Common myeloid progenitor, CD34-positive (primary cell): Measurements from ENCODE around the gene NDUFA3. TPM values are rescaled to one million over a fixed set of nuclear protein-coding genes. Genes with fewer than 3 reads are reported as not detected.

ENCODE experiments used
- CTCF ChIA-PET: fragments of 350-600 bp; sonication (Branson Sonifier 250); formaldehyde crosslinking; loops from one replicate; lab custom pipeline; 2021; ENCODE audit warnings: antibody characterized with exemption; lab: Charles Lee
- POLR2A ChIA-PET: fragments of 350-600 bp; sonication (Branson Sonifier 250); formaldehyde crosslinking; loops from one replicate; lab custom pipeline; 2021; ENCODE audit warnings: antibody characterized with exemption; lab: Charles Lee
- DNase-seq, 3 donors: peaks; one replicate each; pipeline versions ENCODE4 v3.0.0 to v3.0.0-alpha.2; 2013
- H3K27ac ChIP-seq, 2 experiments: 1 replicate in 1 of 2; 2 replicates in 1 of 2; pipeline ENCODE4 v1.7.0; 2013; ENCODE audit warnings: inconsistent platforms in 2 of 2, low read length in 2 of 2, mild to moderate bottlenecking in 2 of 2, low read depth in 1 of 2, moderate library complexity in 1 of 2; ENCODE audit not compliant: severe bottlenecking in 2 of 2, insufficient read depth in 1 of 2, poor library complexity in 1 of 2
- H3K27me3 ChIP-seq, 5 experiments: replicated peaks in 2 of 5; 1 replicate in 3 of 5; 2 replicates in 2 of 5; pipeline versions ENCODE4 v1.6.1 to v1.7.0; 2013; ENCODE audit warnings: low read length in 4 of 5, mild to moderate bottlenecking in 2 of 5, moderate library complexity in 2 of 5, inconsistent platforms in 1 of 5; ENCODE audit not compliant: insufficient read depth in 5 of 5, control insufficient read depth in 4 of 5
- H3K36me3 ChIP-seq, 4 experiments: 1 replicate in 2 of 4; 2 replicates in 2 of 4; pipeline versions ENCODE4 v1.6.1 to v1.7.0; 2013; ENCODE audit warnings: low read length in 3 of 4, control low read depth in 1 of 4, mild to moderate bottlenecking in 1 of 4; ENCODE audit not compliant: control insufficient read depth in 4 of 4, insufficient read depth in 4 of 4
- H3K4me1 ChIP-seq, 4 experiments: 1 replicate in 3 of 4; 2 replicates in 1 of 4; pipeline versions ENCODE4 v1.6.1 to v1.7.1; 2013; ENCODE audit warnings: low read length in 3 of 4, mild to moderate bottlenecking in 3 of 4, control low read depth in 1 of 4, inconsistent platforms in 1 of 4, moderate library complexity in 1 of 4; ENCODE audit not compliant: control insufficient read depth in 4 of 4, insufficient read depth in 4 of 4; ENCODE audit errors: control extremely low read depth in 1 of 4
- H3K4me3 ChIP-seq, 7 experiments: 1 replicate in 4 of 7; 2 replicates in 3 of 7; pipeline versions ENCODE4 v1.5.1 to v1.7.0; 2013; ENCODE audit warnings: mild to moderate bottlenecking in 7 of 7, low read length in 6 of 7, moderate library complexity in 6 of 7, inconsistent platforms in 2 of 7, low read depth in 2 of 7, control low read depth in 1 of 7; ENCODE audit not compliant: insufficient read depth in 4 of 7, control insufficient read depth in 1 of 7; ENCODE audit errors: extremely low read depth in 1 of 7
- H3K9me3 ChIP-seq, 5 experiments: 1 replicate in 4 of 5; 2 replicates in 1 of 5; pipeline versions ENCODE4 v1.6.1 to v1.7.1; 2013; ENCODE audit warnings: low read length in 4 of 5, mild to moderate bottlenecking in 2 of 5, inconsistent platforms in 1 of 5, low read depth in 1 of 5, moderate library complexity in 1 of 5; ENCODE audit not compliant: control insufficient read depth in 4 of 5, insufficient read depth in 2 of 5; ENCODE audit errors: control extremely low read depth in 1 of 5
- WGBS: methylation state at CpG from one replicate; pipeline ENCODE4 v1.1.5; 2013; ENCODE audit not compliant: insufficient coverage; 5-methylcytosine and 5-hydroxymethylcytosine counted together
- polyA plus RNA-seq: library from polyadenylated mRNA; unstranded; fragments of 120-200 nt; gene quantifications from one replicate; pipeline ENCODE4 v1.2.1, GENCODE V29; 2013

The NDUFA3 gene
- polyA plus RNA-seq = 55.8 TPM

- H3K36me3 ChIP-seq = peaks cover 0 to 22% (median 17%) of the 10 kb centered on the region in 4 experiments
- no peaks in the 10 kb centered on the region for H3K27me3 ChIP-seq
- ChIA-PET CTCF (no interaction called here), POLR2A (interaction anchor here (0.7 kb wide), 1 partner anchor 12 kb away, joined by 9 read pairs; the partner anchor contains the start of genes PRPF31 and TFPT)
- 4% methylated on average over 42 of the region's 54 CpGs for WGBS
- H3K4me3 ChIP-seq = peak within 1 kb of the TSS; percentile 76 to 98 (median 92)
- H3K27ac ChIP-seq = peak within 1 kb of the TSS; percentile 25 to 80
- peaks cover 0 to 17% (median 12%) of the 10 kb centered on the region in 4 experiments for H3K4me1 ChIP-seq
- H3K9me3 ChIP-seq = no peaks in the 10 kb centered on the region
- DNase-seq = peak; percentile 98 to 99 (median 99)
These were observed at the start of gene NDUFA3 for GRCh38 chr19:54102421-54103169. TSS of gene NDUFA3 (plus strand) at chr19:54102855. CDS start at chr19:54102879, 24 bp downstream.

GRCh38 chr19:54062643-54063042 lies 40.0 kb upstream of the NDUFA3 start:
- Histone ChIP-seq H3K27me3 (no peaks in the 10 kb centered on the region), H3K36me3 (no peaks in the 10 kb centered on the region), H3K27ac (no peak overlapping the region), H3K4me1 (peaks cover 0 to 13% (median 6%) of the 10 kb centered on the region in 4 experiments), H3K4me3 (no peak overlapping the region), H3K9me3 (no peaks in the 10 kb centered on the region)
- ChIA-PET POLR2A (no interaction called here), CTCF (no interaction called here)
- DNase-seq = peak in 2 of 3 donors; percentile 32 to 52
- 24% methylated on average over 8 of the region's 9 CpGs for WGBS

- CTCF ChIA-PET = interaction anchor here (1.0 kb wide), 1 partner anchor 15 kb away, joined by 3 read pairs; no protein-coding TSS in a partner anchor
- H3K27ac ChIP-seq = no peak within 1 kb of the TSS
- no peaks in the 10 kb centered on the region for H3K27me3 ChIP-seq
- WGBS = 60% methylated on average over 22 of the region's 34 CpGs
- peak; percentile 30 to 69 (median 58) for DNase-seq
- H3K4me1 ChIP-seq = peaks cover 0 to 13% (median 6%) of the 10 kb centered on the region in 4 experiments
- POLR2A ChIA-PET = no interaction called here
- H3K4me3 ChIP-seq = peak within 1 kb of the TSS in 2 of 7 experiments; percentile 11 to 33
- no peaks in the 10 kb centered on the region for H3K36me3 ChIP-seq
- no peaks in the 10 kb centered on the region for H3K9me3 ChIP-seq
These were observed 39.1 kb upstream of the NDUFA3 start, which contains the start of gene VSTM1 for GRCh38 chr19:54063350-54064116. TSS of gene VSTM1 (minus strand) at chr19:54063897. CDS start at chr19:54063777, 120 bp downstream.

GRCh38 chr19:54069470-54069869 lies 33.2 kb upstream of the NDUFA3 start:
- H3K36me3 ChIP-seq = no peaks in the 10 kb centered on the region
- no peak overlapping the region for H3K4me3 ChIP-seq
- H3K4me1 ChIP-seq = no peaks in the 10 kb centered on the region
- no peak for DNase-seq
- peaks cover 0 to 2% (median 0%) of the 10 kb centered on the region in 5 experiments for H3K27me3 ChIP-seq
- peaks cover 0 to 2% (median 0%) of the 10 kb centered on the region in 5 experiments for H3K9me3 ChIP-seq
- WGBS = 80% methylated on average over 5 of the region's 5 CpGs
- POLR2A ChIA-PET = no interaction called here
- H3K27ac ChIP-seq = no peak overlapping the region
- CTCF ChIA-PET = no interaction called here

GRCh38 chr19:54073829-54074228 lies 28.8 kb upstream of the NDUFA3 start:
- 96% methylated on average over 7 of the region's 10 CpGs for WGBS
- H3K27me3 ChIP-seq = peaks cover 0 to 2% (median 0%) of the 10 kb centered on the region in 5 experiments
- peaks cover 0 to 2% (median 0%) of the 10 kb centered on the region in 5 experiments for H3K9me3 ChIP-seq
- CTCF ChIA-PET = no interaction called here
- no peaks in the 10 kb centered on the region for H3K36me3 ChIP-seq
- H3K27ac ChIP-seq = no peak overlapping the region
- POLR2A ChIA-PET = no interaction called here
- H3K4me1 ChIP-seq = peaks cover 0 to 8% (median 5%) of the 10 kb centered on the region in 4 experiments
- H3K4me3 ChIP-seq = no peak overlapping the region
- no peak for DNase-seq

GRCh38 chr19:54074851-54075250 lies 27.8 kb upstream of the NDUFA3 start:
- WGBS = 98% methylated on average over 4 of the region's 9 CpGs
- no peak for DNase-seq
- H3K27ac ChIP-seq = no peak overlapping the region
- H3K4me3 ChIP-seq = no peak overlapping the region
- no peaks in the 10 kb centered on the region for H3K36me3 ChIP-seq
- ChIA-PET POLR2A (no interaction called here), CTCF (no interaction called here)
- peaks cover 0 to 8% (median 5%) of the 10 kb centered on the region in 4 experiments for H3K4me1 ChIP-seq
- H3K27me3 ChIP-seq = peaks cover 0 to 2% (median 0%) of the 10 kb centered on the region in 5 experiments
- no peaks in the 10 kb centered on the region for H3K9me3 ChIP-seq
